Endodermal cell (in vitro differentiated cells): Measurements from ENCODE around the gene CCK. TPM values are rescaled to one million over a fixed set of nuclear protein-coding genes. Genes with fewer than 3 reads are reported as not detected.
A peak's percentile ranks its signal among the peaks of the same experiment; 100 is the strongest.

Experiments
- DNase-seq: peaks from one replicate; pipeline ENCODE4 v3.0.0-alpha.2; 2017
- H3K27ac ChIP-seq: 2 replicates; pipeline ENCODE4 v1.5.1; 2013; ENCODE audit warnings: mild to moderate bottlenecking, low read depth, low read length, moderate library complexity
- H3K27me3 ChIP-seq: 2 replicates; pipeline ENCODE4 v1.6.1; 2013; ENCODE audit warnings: mild to moderate bottlenecking, low read length, moderate library complexity; ENCODE audit not compliant: insufficient read depth, control insufficient read depth, poor library complexity, severe bottlenecking
- H3K36me3 ChIP-seq: 2 replicates; pipeline ENCODE4 v1.7.0; 2013; ENCODE audit warnings: mild to moderate bottlenecking, low read length, moderate library complexity; ENCODE audit not compliant: control insufficient read depth, insufficient read depth
- H3K4me1 ChIP-seq: one replicate; pipeline ENCODE4 v1.7.0; 2013; ENCODE audit warnings: low read length; ENCODE audit not compliant: control insufficient read depth, insufficient read depth
- H3K4me3 ChIP-seq: 2 replicates; pipeline ENCODE4 v1.5.1; 2013; ENCODE audit warnings: mild to moderate bottlenecking, low read length, moderate library complexity
- H3K9ac ChIP-seq: 2 replicates; pipeline ENCODE4 v1.6.1; 2013; ENCODE audit warnings: mild to moderate bottlenecking, low read length, moderate library complexity; ENCODE audit not compliant: poor library complexity, severe bottlenecking; ENCODE audit errors: extremely low read depth
- H3K9me3 ChIP-seq: 2 replicates; pipeline ENCODE4 v1.6.1; 2013; ENCODE audit warnings: mild to moderate bottlenecking, low read length, moderate library complexity; ENCODE audit not compliant: control insufficient read depth
- H3K27ac Mint-ChIP-seq: 2 replicates; pipeline ENCODE4 v1.8.0; 2020; ENCODE audit warnings: mixed read lengths
- H3K27me3 Mint-ChIP-seq: 2 replicates; pipeline ENCODE4 v1.8.0; 2021; ENCODE audit warnings: mild to moderate bottlenecking, mixed read lengths; ENCODE audit not compliant: insufficient read depth
- H3K36me3 Mint-ChIP-seq: 2 replicates; pipeline ENCODE4 v1.8.0; 2020; ENCODE audit warnings: low read depth, mixed read lengths
- H3K4me1 Mint-ChIP-seq: 2 replicates; pipeline ENCODE4 v1.8.0; 2020; ENCODE audit warnings: mixed read lengths
- H3K4me3 Mint-ChIP-seq: 2 replicates; pipeline ENCODE4 v1.8.0; 2020; ENCODE audit warnings: mild to moderate bottlenecking, moderate library complexity, mixed read lengths
- H3K9me3 Mint-ChIP-seq: 2 replicates; pipeline ENCODE4 v1.8.0; 2020; ENCODE audit warnings: mild to moderate bottlenecking, mixed read lengths
- WGBS, 2 experiments: methylation state at CpG; one replicate each; pipeline versions ENCODE4 v1.1.5 to v1.1.7; 2013; ENCODE audit warnings: missing lambda C conversion rate in 2 of 2, mixed read lengths in 1 of 2; ENCODE audit not compliant: insufficient coverage in 1 of 2, insufficient read length in 1 of 2; 5-methylcytosine and 5-hydroxymethylcytosine counted together
- total RNA-seq, 2 donors: library from RNA; stranded (reverse); fragmentation: NEBNext Ultra II Directional in 1 of 2; extraction: Animal tissue kit (Norgen Biotek cat#: 25700) in 1 of 2; gene quantifications; 2 replicates in 1 of 2; 3 replicates in 1 of 2; pipeline ENCODE4 v1.2.1, GENCODE V29; 2021
- TF ChIP-seq, protein P1 (sequence below): fragments of 200-600 bp; sonication (generic); conservative IDR thresholded peaks from 2 replicates; pipeline ENCODE4 v1.5.0; 2021; ENCODE audit warnings: antibody characterized with exemption, mild to moderate bottlenecking

Gene CCK
- total RNA-seq, 2 donors from 2014 or later = 0.64 to 0.97 TPM

DNA sequence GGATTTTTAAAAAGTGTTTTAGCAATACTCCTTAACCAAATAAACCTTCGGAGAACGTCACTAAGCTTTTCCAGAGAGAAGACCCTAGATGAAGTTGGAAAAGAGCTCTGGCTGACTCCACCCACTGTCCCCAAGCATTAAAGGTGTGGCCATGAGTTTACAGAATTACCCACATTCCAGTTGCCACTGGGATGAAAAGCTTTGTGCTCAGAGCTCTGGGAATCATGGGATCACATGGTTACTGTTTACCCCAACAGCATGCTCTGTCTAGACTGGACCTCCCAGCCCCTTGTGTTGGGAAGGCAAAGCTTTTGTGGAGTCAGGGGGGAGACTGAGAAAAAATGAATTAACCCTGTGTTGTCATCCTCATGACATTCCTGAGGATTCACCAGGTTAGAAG lies 55.3 kb downstream of the CCK start:
- no peaks in the 10 kb centered on the region for H3K27me3 ChIP-seq
- no peak for DNase-seq
- Mint-ChIP-seq H3K27me3 (no peaks in the 10 kb centered on the region), H3K4me3 (no peak overlapping the region), H3K4me1 (peaks cover 1% of the 10 kb centered on the region), H3K27ac (no peak overlapping the region), H3K9me3 (no peaks in the 10 kb centered on the region), H3K36me3 (peaks cover 55% of the 10 kb centered on the region)
- no peaks in the 10 kb centered on the region for H3K9me3 ChIP-seq
- H3K27ac ChIP-seq = no peak overlapping the region
- no peak overlapping the region for H3K9ac ChIP-seq
- H3K4me3 ChIP-seq = no peak overlapping the region
- WGBS, 2 experiments = 84% methylated on average over 2 of the region's 2 CpGs; no CpG with 5 or more reads in 1 of the 2 experiments
- H3K36me3 ChIP-seq = peaks cover 42% of the 10 kb centered on the region
- no peaks in the 10 kb centered on the region for H3K4me1 ChIP-seq
- TF ChIP-seq, protein P1, sequence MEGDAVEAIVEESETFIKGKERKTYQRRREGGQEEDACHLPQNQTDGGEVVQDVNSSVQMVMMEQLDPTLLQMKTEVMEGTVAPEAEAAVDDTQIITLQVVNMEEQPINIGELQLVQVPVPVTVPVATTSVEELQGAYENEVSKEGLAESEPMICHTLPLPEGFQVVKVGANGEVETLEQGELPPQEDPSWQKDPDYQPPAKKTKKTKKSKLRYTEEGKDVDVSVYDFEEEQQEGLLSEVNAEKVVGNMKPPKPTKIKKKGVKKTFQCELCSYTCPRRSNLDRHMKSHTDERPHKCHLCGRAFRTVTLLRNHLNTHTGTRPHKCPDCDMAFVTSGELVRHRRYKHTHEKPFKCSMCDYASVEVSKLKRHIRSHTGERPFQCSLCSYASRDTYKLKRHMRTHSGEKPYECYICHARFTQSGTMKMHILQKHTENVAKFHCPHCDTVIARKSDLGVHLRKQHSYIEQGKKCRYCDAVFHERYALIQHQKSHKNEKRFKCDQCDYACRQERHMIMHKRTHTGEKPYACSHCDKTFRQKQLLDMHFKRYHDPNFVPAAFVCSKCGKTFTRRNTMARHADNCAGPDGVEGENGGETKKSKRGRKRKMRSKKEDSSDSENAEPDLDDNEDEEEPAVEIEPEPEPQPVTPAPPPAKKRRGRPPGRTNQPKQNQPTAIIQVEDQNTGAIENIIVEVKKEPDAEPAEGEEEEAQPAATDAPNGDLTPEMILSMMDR = no peak

DNA sequence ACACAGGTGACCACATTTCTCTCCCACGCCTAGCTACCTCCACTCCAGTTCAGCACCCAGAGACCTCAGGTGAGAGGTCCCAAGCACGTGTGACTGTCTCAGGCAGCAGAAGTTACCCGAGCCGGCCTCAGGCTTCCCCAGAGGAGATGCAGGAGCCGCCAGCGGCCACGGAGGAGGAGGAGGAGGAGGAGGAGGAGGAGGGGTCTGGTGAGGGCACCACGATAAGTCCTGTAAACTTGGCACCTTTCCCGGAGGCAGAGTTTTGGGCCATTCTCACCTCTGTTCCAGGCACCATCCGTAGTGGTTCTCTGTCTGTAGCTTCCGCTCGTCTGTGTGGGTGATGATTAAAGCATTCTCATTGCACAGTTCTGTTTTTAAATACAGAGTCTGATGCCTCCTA lies 56.1 kb downstream of the CCK start:
- Mint-ChIP-seq H3K27ac (peak overlapping the region; percentile 23), H3K9me3 (no peaks in the 10 kb centered on the region), H3K36me3 (peaks cover 53% of the 10 kb centered on the region), H3K4me1 (peaks cover 6% of the 10 kb centered on the region), H3K4me3 (no peak overlapping the region), H3K27me3 (no peaks in the 10 kb centered on the region)
- Histone ChIP-seq H3K27ac (no peak overlapping the region), H3K9ac (no peak overlapping the region), H3K36me3 (peaks cover 42% of the 10 kb centered on the region), H3K4me1 (no peaks in the 10 kb centered on the region), H3K27me3 (no peaks in the 10 kb centered on the region), H3K9me3 (no peaks in the 10 kb centered on the region), H3K4me3 (no peak overlapping the region)
- TF ChIP-seq, protein P1 = no peak
- 88 to 94% methylated on average over 3 to 12 of the region's 12 CpGs for WGBS, 2 experiments
- no peak for DNase-seq

Other genes starting within 250 kb of the CCK start
- 10 to 100 TPM; 29.8 to 31.0 TPM for gene TRAK1, start 174.8 kb downstream of the CCK start, total RNA-seq
- gene LYZL4, start 144.4 kb upstream of the CCK start, total RNA-seq = not detected
- 10 to 100 TPM; 12.9 to 14.7 TPM for gene VIPR1, start 236.5 kb upstream of the CCK start, total RNA-seq